ENCODE measurements around the gene DUSP28.

The DUSP28 gene

DNA sequence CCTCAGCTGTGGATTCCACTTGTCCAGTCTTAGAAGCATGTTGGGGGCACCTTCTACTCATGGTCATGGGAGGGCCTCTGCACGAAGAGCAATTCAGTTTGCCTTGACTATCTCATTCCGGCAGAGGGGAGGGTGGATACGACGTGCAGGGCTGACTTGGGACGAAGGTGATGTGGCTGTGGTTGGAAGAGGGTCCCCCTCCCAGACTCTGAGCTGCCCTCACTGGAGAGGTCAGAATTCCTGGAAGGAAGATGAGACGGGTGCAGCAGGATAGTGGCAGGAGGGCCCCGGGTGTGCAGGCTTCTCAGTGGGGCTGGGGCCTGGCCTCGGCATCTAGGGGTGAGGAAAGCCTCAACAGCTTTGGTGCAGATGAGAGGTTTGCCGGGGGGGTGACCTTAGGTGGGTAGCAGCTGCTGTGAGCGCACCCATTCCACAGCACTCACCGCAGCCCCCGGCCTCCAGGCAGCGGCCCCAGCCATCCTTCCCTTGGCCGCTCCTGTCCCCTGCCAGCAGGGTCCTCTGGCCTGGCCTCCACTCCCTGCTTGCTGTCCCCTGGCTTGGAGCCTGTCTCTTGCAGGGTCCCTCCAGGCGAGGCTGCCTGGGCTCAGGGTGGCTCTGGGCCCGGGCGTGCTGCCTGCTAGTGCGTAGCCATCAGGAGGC, 11.3 kb downstream of the DUSP28 start:
- POLR2A ChIA-PET: interaction anchor here (1.4 kb wide), 1 partner anchor 10 kb away, joined by 6 read pairs; no protein-coding TSS in a partner anchor
- TF ChIP-seq TARDBP (IDR thresholded peaks at IDR 0.05) (no peak), FOXA1 (IDR thresholded peaks at IDR 0.05) (no peak), FOXM1 (IDR thresholded peaks at IDR 0.05; ENCODE audit: borderline replicate concordance) (no peak), SUZ12 (IDR thresholded peaks at IDR 0.05) (no peak), NFRKB (IDR thresholded peaks at IDR 0.05) (no peak), ELF4 (IDR thresholded peaks at IDR 0.05) (no peak), SP1 (IDR thresholded peaks at IDR 0.05) (no peak), LEF1 (IDR thresholded peaks at IDR 0.05; ENCODE audit: borderline replicate concordance) (no peak), CTBP1 (IDR thresholded peaks at IDR 0.05; ENCODE audit: borderline replicate concordance) (no peak), ZNF384 (IDR thresholded peaks at IDR 0.05) (no peak), HDGF (IDR thresholded peaks at IDR 0.05; ENCODE audit: borderline replicate concordance) (no peak), BHLHE40 (IDR thresholded peaks at IDR 0.05; ENCODE audit: borderline replicate concordance) (no peak), ARNT (IDR thresholded peaks at IDR 0.05) (no peak), FOXK2 (IDR thresholded peaks at IDR 0.05) (no peak), L3MBTL2 (conservative IDR thresholded peaks at IDR 0.05) (no peak)
- TF ChIP-seq, protein P1, sequence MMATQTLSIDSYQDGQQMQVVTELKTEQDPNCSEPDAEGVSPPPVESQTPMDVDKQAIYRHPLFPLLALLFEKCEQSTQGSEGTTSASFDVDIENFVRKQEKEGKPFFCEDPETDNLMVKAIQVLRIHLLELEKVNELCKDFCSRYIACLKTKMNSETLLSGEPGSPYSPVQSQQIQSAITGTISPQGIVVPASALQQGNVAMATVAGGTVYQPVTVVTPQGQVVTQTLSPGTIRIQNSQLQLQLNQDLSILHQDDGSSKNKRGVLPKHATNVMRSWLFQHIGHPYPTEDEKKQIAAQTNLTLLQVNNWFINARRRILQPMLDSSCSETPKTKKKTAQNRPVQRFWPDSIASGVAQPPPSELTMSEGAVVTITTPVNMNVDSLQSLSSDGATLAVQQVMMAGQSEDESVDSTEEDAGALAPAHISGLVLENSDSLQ (IDR thresholded peaks at IDR 0.05): no peak
- no peak for DNase-seq (ENCODE audit: extremely low spot score)
- CTCF ChIA-PET: no interaction called here

DNA sequence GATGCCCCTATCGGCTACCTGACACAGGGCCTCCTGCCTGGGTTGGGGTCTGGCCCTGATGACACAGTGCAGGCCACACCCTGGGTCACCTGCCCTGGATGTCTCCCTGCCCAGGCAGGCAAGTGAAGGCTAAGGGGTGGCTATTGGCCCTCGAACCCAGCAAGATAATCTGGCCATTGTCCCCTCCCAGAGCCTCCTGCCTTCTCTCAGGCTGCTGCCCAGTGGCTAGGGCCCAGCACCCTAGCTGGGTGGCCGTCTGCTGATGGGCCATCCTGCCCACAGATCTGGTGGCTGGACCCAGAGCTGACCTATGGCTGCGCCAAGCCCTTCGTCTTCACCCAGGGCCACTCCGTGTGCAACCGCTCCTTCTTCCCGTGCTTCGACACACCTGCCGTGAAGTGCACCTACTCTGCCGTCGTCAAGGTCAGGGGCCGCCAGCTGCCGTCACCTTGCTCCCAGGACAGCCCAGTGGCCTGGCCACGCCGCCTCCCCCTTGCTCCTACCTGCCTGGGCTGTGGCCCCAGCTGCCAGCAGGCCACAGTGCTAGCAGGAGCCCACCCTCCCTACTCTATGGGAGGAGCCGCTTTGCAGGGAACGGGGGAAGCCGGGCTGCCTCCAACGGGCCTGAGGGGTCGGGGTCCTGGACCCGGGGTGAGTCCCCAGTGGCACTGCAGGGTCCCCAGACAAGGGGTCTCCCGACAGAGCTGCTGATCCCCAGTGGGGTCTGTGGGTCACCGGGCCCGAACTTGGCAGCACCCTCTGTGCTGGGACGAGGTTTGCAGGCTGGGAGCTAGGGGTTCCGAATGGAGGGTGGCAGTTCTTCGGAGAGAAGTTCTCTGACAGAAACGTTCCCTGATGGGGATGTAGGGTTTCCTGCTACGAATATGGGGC, 12.2 kb downstream of the DUSP28 start:
- TF ChIP-seq ZNF384 (IDR thresholded peaks at IDR 0.05) (no peak), FOXA1 (IDR thresholded peaks at IDR 0.05) (no peak), LEF1 (IDR thresholded peaks at IDR 0.05; ENCODE audit: borderline replicate concordance) (no peak), HDGF (IDR thresholded peaks at IDR 0.05; ENCODE audit: borderline replicate concordance) (no peak), CTBP1 (IDR thresholded peaks at IDR 0.05; ENCODE audit: borderline replicate concordance) (no peak), ARNT (IDR thresholded peaks at IDR 0.05) (no peak), SP1 (IDR thresholded peaks at IDR 0.05) (no peak), FOXK2 (IDR thresholded peaks at IDR 0.05) (no peak), ELF4 (IDR thresholded peaks at IDR 0.05) (no peak), BHLHE40 (IDR thresholded peaks at IDR 0.05; ENCODE audit: borderline replicate concordance) (no peak), SUZ12 (IDR thresholded peaks at IDR 0.05) (no peak), TARDBP (IDR thresholded peaks at IDR 0.05) (no peak)
- TF ChIP-seq, protein P1 (IDR thresholded peaks at IDR 0.05): no peak
- DNase-seq (ENCODE audit: extremely low spot score): no peak
- ChIA-PET POLR2A (interaction anchor here (1.4 kb wide), 1 partner anchor 11 kb away, joined by 6 read pairs; no protein-coding TSS in a partner anchor), CTCF (no interaction called here)

DNA sequence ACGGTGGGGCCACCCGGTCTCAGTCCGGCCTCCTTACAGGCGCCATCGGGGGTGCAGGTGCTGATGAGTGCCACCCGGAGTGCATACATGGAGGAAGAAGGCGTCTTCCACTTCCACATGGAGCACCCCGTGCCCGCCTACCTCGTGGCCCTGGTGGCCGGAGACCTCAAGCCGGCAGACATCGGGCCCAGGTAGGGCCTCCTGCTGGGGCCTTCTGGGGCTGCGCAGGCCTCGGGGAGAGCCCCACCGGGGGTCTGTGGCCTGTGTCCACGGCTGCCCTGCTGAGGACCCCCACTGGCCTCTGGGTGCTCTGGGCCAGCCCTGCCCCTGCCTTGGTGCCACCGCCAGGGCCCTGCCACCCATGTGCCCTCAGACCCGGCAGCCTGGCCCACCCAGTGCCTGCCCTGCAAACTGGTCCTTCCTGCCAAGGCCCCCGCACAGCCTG, 12.9 kb downstream of the DUSP28 start:
- TF ChIP-seq FOXK2 (IDR thresholded peaks at IDR 0.05) (no peak), FOXM1 (IDR thresholded peaks at IDR 0.05; ENCODE audit: borderline replicate concordance) (no peak), BHLHE40 (IDR thresholded peaks at IDR 0.05; ENCODE audit: borderline replicate concordance) (no peak), CTBP1 (IDR thresholded peaks at IDR 0.05; ENCODE audit: borderline replicate concordance) (no peak), FOXA1 (IDR thresholded peaks at IDR 0.05) (no peak), ELF4 (IDR thresholded peaks at IDR 0.05) (no peak), LEF1 (IDR thresholded peaks at IDR 0.05; ENCODE audit: borderline replicate concordance) (no peak), NFRKB (IDR thresholded peaks at IDR 0.05) (no peak), TARDBP (IDR thresholded peaks at IDR 0.05) (no peak), ARNT (IDR thresholded peaks at IDR 0.05) (no peak), L3MBTL2 (conservative IDR thresholded peaks at IDR 0.05) (no peak), SP1 (IDR thresholded peaks at IDR 0.05) (no peak), ZNF384 (IDR thresholded peaks at IDR 0.05) (no peak), SUZ12 (IDR thresholded peaks at IDR 0.05) (no peak), HDGF (IDR thresholded peaks at IDR 0.05; ENCODE audit: borderline replicate concordance) (no peak)
- TF ChIP-seq, protein P1 (IDR thresholded peaks at IDR 0.05): no peak
- POLR2A ChIA-PET: interaction anchor here (0.6 to 1.3 kb wide), 2 partner anchors 12 to 13 kb away, joined by 3 read pairs; partner anchors contain the start of gene CAPN10
- DNase-seq (ENCODE audit: extremely low spot score): no peak
- CTCF ChIA-PET: no interaction called here

DNA sequence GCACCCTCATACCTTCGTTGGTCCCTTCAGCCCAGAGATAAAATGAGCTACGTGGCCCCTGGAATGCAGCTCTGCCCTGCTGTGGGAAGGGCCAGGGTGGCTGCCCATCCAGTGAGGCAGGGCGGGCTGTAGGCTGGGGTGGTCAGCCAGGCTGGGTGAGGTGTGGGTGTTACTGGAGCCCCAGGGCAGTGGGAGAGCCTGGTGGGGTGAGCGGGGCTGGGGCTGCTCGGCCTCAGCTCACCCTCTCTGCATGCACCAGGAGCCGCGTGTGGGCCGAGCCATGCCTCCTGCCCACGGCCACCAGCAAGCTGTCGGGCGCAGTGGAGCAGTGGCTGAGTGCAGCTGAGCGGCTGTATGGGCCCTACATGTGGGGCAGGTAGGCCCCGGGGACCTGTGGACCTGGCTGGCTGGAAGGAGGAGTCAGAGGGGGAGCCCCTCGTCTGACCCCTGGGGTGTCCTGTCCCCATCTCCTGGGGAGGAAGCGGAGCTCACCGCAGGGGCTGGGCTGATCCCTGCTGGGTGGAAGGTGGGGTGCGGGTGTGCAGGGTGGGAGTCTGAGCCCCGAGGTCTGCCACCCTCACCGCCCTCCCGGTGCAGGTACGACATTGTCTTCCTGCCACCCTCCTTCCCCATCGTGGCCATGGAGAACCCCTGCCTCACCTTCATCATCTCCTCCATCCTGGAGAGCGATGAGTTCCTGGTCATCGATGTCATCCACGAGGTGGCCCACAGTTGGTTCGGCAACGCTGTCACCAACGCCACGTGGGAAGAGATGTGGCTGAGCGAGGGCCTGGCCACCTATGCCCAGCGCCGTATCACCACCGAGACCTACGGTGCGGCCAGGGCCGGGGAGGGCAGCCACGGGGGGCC, 13.6 kb downstream of the DUSP28 start:
- DNase-seq (ENCODE audit: extremely low spot score): no peak
- ChIA-PET CTCF (interaction anchor here (0.5 kb wide), 1 partner anchor 11 kb away, joined by 3 read pairs; no protein-coding TSS in a partner anchor), POLR2A (interaction anchor here (0.6 to 1.3 kb wide), 2 partner anchors 13 kb away, joined by 3 read pairs; partner anchors contain the start of gene CAPN10)
- TF ChIP-seq TARDBP (IDR thresholded peaks at IDR 0.05): no peak
- no peak for TF ChIP-seq BHLHE40 (IDR thresholded peaks at IDR 0.05; ENCODE audit: borderline replicate concordance)
- no peak for TF ChIP-seq LEF1 (IDR thresholded peaks at IDR 0.05; ENCODE audit: borderline replicate concordance)
- no peak for TF ChIP-seq L3MBTL2 (conservative IDR thresholded peaks at IDR 0.05)
- no peak for TF ChIP-seq FOXM1 (IDR thresholded peaks at IDR 0.05; ENCODE audit: borderline replicate concordance)
- no peak for TF ChIP-seq NFRKB (IDR thresholded peaks at IDR 0.05)
- no peak for TF ChIP-seq ZNF384 (IDR thresholded peaks at IDR 0.05)
- TF ChIP-seq CTBP1 (IDR thresholded peaks at IDR 0.05; ENCODE audit: borderline replicate concordance): no peak
- TF ChIP-seq, protein P1 (IDR thresholded peaks at IDR 0.05): no peak
- TF ChIP-seq FOXK2 (IDR thresholded peaks at IDR 0.05): no peak
- TF ChIP-seq ELF4 (IDR thresholded peaks at IDR 0.05): no peak
- no peak for TF ChIP-seq FOXA1 (IDR thresholded peaks at IDR 0.05)

Data from HEK293T (cell line).